MM.1S (cell line): ENCODE measurements around the gene OSBPL1A.

Experiments used
- DNase-seq: peaks from one replicate; pipeline ENCODE4 v3.0.0-alpha.2; 2015
- H2AFZ ChIP-seq: fragments of 300-600 bp; sonication (generic); 2 replicates; pipeline ENCODE4 v1.6.0; 2016; ENCODE audit warnings: antibody characterized with exemption, low read length
- H3F3A ChIP-seq: fragments of 300-600 bp; sonication (generic); 2 replicates; pipeline ENCODE4 v1.6.1; 2016; ENCODE audit warnings: mild to moderate bottlenecking, antibody characterized with exemption, low read length, moderate library complexity, mixed read lengths; ENCODE audit not compliant: insufficient read depth
- H3K27ac ChIP-seq: fragments of 300-600 bp; sonication (generic); 2 replicates; pipeline ENCODE4 v1.5.1; 2016; ENCODE audit warnings: mild to moderate bottlenecking, low read length
- H3K27me3 ChIP-seq: fragments of 300-600 bp; sonication (generic); replicated peaks from 2 replicates; pipeline ENCODE4 v1.6.0; 2016; ENCODE audit warnings: low read length; ENCODE audit not compliant: insufficient read depth
- H3K36me3 ChIP-seq: fragments of 300-600 bp; sonication (generic); replicated peaks from 2 replicates; pipeline ENCODE4 v1.6.1; 2016; ENCODE audit warnings: mild to moderate bottlenecking, low read length, mixed read lengths; ENCODE audit not compliant: insufficient read depth
- H3K4me1 ChIP-seq: fragments of 300-600 bp; sonication (generic); 2 replicates; pipeline ENCODE4 v1.6.1; 2016; ENCODE audit warnings: low read length, mixed read lengths
- H3K4me2 ChIP-seq: fragments of 300-600 bp; sonication (generic); 2 replicates; pipeline ENCODE4 v1.6.0; 2016; ENCODE audit warnings: low read depth, low read length
- H3K4me3 ChIP-seq: fragments of 300-600 bp; sonication (generic); 2 replicates; pipeline ENCODE4 v1.5.1; 2016; ENCODE audit warnings: low read length, mixed read lengths
- H3K79me2 ChIP-seq: fragments of 300-600 bp; sonication (generic); 2 replicates; pipeline ENCODE4 v1.6.1; 2016; ENCODE audit warnings: mixed run types, low read length, mixed read lengths
- H3K9ac ChIP-seq: fragments of 300-600 bp; sonication (generic); 2 replicates; pipeline ENCODE4 v1.6.1; 2016; ENCODE audit warnings: low read length, mixed read lengths
- H3K9me2 ChIP-seq: fragments of 300-600 bp; sonication (generic); replicated peaks from 2 replicates; pipeline ENCODE4 v1.6.1; 2016; ENCODE audit warnings: mild to moderate bottlenecking, low read length, mixed read lengths; ENCODE audit not compliant: insufficient read depth
- H3K9me3 ChIP-seq: fragments of 300-600 bp; sonication (generic); replicated peaks from 2 replicates; pipeline ENCODE4 v1.6.1; 2016; ENCODE audit warnings: mild to moderate bottlenecking, low read length, mixed read lengths; ENCODE audit not compliant: insufficient read depth
- H4K20me1 ChIP-seq: fragments of 300-600 bp; sonication (generic); 2 replicates; pipeline ENCODE4 v1.6.1; 2016; ENCODE audit warnings: mild to moderate bottlenecking, low read length, moderate library complexity, mixed read lengths; ENCODE audit not compliant: insufficient read depth
- EZH2 ChIP-seq: fragments of 300-600 bp; sonication (generic); optimal IDR thresholded peaks from 2 replicates; pipeline ENCODE3; 2017; ENCODE audit warnings: low read depth, mild to moderate bottlenecking, antibody characterized with exemption, low read length, mixed read lengths
- EZH2phosphoT487 ChIP-seq: fragments of 300-600 bp; sonication (generic); IDR thresholded peaks from 2 replicates; pipeline ENCODE4 v1.6.1; 2018; ENCODE audit warnings: antibody characterized with exemption, low read length
- TF ChIP-seq, protein P1 (sequence below): fragments of 300-600 bp; sonication (generic); IDR thresholded peaks from 2 replicates; pipeline ENCODE4 v1.5.1; 2016; ENCODE audit warnings: antibody characterized with exemption, low read length, mixed read lengths

Gene OSBPL1A

DNA sequence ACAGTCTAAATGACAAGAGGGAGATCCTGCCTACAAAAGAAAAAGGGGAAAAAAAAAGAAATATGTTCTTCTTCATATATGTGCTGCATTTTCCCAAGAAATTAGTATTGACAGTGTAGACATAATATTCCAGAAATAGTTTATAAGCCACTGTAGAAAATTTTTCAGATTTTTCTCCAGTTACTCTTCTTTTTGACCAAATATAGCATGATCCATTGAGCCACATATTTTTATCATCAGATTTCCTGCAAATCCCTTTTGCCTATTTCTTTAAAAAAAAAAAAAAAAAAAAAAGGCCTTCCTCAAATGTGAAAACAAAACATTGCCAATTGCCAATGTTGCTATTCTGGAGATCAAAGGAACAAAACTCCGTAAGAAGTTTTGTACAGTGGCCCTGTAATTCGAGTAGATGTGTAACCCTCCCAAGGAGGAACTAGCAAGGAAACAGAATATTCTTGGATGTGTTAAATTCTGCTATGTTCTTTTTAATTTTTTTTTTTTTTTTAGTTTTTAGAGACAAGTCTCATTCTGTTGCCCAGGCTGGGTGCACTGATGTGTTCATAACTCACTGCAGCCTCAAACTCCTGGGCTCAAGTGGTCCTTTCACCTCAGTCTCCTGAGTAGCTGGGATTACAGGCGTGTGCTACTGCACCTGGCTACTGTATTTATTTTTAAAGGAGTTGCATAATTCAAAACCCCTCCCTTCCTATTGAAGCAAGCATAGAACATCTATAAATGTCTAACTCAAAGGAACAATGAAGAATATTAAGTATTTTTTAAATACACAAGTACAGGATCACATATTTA is 271.3 kb downstream of the OSBPL1A start:
- no peaks in the 10 kb centered on the region for H3K79me2 ChIP-seq
- no peak overlapping the region for H3K4me3 ChIP-seq
- no peaks in the 10 kb centered on the region for H3F3A ChIP-seq
- no peak overlapping the region for H2AFZ ChIP-seq
- no peaks in the 10 kb centered on the region for H3K27me3 ChIP-seq
- no peaks in the 10 kb centered on the region for H3K9me2 ChIP-seq
- no peak overlapping the region for H3K4me2 ChIP-seq
- no peaks in the 10 kb centered on the region for H3K9me3 ChIP-seq
- H4K20me1 ChIP-seq: no peaks in the 10 kb centered on the region
- TF ChIP-seq EZH2: no peak
- no peak for TF ChIP-seq EZH2phosphoT487
- H3K36me3 ChIP-seq: no peaks in the 10 kb centered on the region
- no peak overlapping the region for H3K27ac ChIP-seq
- no peaks in the 10 kb centered on the region for H3K4me1 ChIP-seq
- DNase-seq: no peak
- no peak overlapping the region for H3K9ac ChIP-seq

DNA sequence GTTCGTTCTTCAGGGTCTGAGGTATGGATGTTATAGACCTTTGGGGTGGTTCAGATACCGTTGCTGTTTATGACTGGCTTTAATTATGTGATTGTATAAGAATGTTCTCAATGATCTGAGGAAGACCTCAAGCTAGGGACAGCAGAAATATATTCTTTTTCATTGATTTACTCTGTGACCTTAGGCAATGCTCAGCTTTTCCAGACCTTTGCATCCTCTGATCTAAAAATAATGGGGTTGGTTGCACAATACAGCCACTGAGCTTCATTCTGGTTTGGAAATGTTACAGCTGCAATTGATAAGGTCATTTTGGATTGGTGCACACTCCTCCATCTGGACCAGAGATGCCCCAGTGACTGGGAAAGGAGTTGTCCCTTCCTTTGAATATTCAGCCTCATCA is 276.0 kb downstream of the OSBPL1A start:
- Histone ChIP-seq H2AFZ (no peak overlapping the region), H3K9me2 (no peaks in the 10 kb centered on the region), H3K4me3 (no peak overlapping the region), H3F3A (no peaks in the 10 kb centered on the region), H3K4me1 (no peaks in the 10 kb centered on the region), H3K36me3 (no peaks in the 10 kb centered on the region), H3K9ac (no peak overlapping the region), H3K9me3 (no peaks in the 10 kb centered on the region), H3K4me2 (no peak overlapping the region), H3K79me2 (no peaks in the 10 kb centered on the region), H3K27me3 (no peaks in the 10 kb centered on the region), H3K27ac (no peak overlapping the region), H4K20me1 (no peaks in the 10 kb centered on the region)
- TF ChIP-seq EZH2 (no peak), EZH2phosphoT487 (no peak)
- TF ChIP-seq, protein P1, sequence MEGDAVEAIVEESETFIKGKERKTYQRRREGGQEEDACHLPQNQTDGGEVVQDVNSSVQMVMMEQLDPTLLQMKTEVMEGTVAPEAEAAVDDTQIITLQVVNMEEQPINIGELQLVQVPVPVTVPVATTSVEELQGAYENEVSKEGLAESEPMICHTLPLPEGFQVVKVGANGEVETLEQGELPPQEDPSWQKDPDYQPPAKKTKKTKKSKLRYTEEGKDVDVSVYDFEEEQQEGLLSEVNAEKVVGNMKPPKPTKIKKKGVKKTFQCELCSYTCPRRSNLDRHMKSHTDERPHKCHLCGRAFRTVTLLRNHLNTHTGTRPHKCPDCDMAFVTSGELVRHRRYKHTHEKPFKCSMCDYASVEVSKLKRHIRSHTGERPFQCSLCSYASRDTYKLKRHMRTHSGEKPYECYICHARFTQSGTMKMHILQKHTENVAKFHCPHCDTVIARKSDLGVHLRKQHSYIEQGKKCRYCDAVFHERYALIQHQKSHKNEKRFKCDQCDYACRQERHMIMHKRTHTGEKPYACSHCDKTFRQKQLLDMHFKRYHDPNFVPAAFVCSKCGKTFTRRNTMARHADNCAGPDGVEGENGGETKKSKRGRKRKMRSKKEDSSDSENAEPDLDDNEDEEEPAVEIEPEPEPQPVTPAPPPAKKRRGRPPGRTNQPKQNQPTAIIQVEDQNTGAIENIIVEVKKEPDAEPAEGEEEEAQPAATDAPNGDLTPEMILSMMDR: no peak
- no peak for DNase-seq

DNA sequence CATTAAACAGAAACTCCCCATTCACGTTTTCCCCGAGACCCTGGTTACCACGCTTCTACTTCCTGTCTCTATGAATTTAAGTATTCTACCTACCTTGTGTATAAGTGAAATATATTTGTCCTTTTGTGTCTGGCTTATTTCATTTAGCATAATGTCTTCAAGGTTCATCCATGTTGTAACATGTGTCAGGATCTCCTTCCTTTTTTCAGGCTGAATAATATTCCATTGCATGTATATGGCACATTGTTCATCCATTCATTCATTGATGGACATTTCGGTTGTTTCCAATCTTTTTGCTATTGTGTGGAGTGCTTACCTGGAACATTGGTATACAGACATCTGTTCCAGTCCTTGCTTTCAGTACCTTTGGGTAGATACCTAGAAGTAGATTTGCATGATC is 276.9 kb downstream of the OSBPL1A start:
- no peaks in the 10 kb centered on the region for H3K79me2 ChIP-seq
- H3K4me3 ChIP-seq: no peak overlapping the region
- no peaks in the 10 kb centered on the region for H3K9me3 ChIP-seq
- no peaks in the 10 kb centered on the region for H3K27me3 ChIP-seq
- H2AFZ ChIP-seq: no peak overlapping the region
- no peaks in the 10 kb centered on the region for H3K36me3 ChIP-seq
- no peak overlapping the region for H3K4me2 ChIP-seq
- no peak for DNase-seq
- H3K9me2 ChIP-seq: no peaks in the 10 kb centered on the region
- no peaks in the 10 kb centered on the region for H3F3A ChIP-seq
- no peaks in the 10 kb centered on the region for H4K20me1 ChIP-seq
- TF ChIP-seq EZH2 (no peak), EZH2phosphoT487 (no peak)
- TF ChIP-seq, protein P1: no peak
- H3K9ac ChIP-seq: no peak overlapping the region
- H3K27ac ChIP-seq: no peak overlapping the region
- no peaks in the 10 kb centered on the region for H3K4me1 ChIP-seq
